Measurements from ENCODE around the gene ARHGAP24. TPM values are rescaled to one million over a fixed set of nuclear protein-coding genes. Genes with fewer than 3 reads are reported as not detected.

The ARHGAP24 gene
- total and polyA plus RNA-seq, 7 donors: 0.46 to 40.4 (median 23.1) TPM

DNA sequence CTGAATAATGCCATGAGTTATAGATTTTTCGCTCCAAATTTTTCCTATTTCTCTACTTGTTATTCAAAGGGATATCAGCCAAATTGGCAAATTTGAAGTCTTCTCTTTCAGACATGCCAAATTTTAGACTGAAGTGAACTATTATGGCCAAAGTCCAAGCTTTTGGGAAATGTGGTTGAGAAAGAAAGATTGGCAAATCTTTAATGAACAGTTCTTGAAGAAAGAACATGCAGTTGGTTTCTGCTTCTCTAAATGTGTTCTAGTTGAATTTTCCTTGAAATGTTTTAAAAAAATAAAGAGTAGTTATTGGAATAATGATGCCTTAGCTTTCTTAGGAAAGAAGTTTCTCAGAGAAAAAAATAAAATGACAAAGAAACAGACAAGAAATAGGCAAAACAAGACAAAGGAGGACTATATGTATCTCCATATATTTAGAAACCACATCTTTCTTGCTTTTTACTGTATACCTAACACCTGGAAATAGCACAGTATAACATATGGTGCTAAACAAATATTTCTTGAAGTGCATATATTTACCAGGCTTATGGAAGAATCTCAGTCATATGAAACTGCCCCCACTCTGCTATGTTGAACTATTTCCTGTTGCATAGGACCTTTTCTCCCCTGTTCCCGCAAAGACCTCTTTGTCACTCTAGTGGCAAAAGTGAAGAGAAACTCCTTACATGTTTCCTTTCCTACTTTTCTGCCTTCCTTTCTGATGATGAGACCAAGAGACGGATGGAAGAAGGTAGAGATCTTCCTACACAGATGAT lies 250.0 kb downstream of the ARHGAP24 start:
- no peak overlapping the region for H3K4me3 ChIP-seq
- no peak for DNase-seq
- H3K27me3 ChIP-seq: no peaks in the 10 kb centered on the region
- no peaks in the 10 kb centered on the region for H3K36me3 ChIP-seq
- WGBS, 2 donors: 82 to 93% methylated on average over 3 of the region's 3 CpGs
- intact Hi-C loops (cut with DNase I): no loop called here
- TF ChIP-seq POLR2A (IDR thresholded peaks at IDR 0.05) (no peak), POLR2AphosphoS5 (IDR thresholded peaks at IDR 0.05) (no peak), EP300 (IDR thresholded peaks at IDR 0.05) (no peak)
- TF ChIP-seq, protein P1, sequence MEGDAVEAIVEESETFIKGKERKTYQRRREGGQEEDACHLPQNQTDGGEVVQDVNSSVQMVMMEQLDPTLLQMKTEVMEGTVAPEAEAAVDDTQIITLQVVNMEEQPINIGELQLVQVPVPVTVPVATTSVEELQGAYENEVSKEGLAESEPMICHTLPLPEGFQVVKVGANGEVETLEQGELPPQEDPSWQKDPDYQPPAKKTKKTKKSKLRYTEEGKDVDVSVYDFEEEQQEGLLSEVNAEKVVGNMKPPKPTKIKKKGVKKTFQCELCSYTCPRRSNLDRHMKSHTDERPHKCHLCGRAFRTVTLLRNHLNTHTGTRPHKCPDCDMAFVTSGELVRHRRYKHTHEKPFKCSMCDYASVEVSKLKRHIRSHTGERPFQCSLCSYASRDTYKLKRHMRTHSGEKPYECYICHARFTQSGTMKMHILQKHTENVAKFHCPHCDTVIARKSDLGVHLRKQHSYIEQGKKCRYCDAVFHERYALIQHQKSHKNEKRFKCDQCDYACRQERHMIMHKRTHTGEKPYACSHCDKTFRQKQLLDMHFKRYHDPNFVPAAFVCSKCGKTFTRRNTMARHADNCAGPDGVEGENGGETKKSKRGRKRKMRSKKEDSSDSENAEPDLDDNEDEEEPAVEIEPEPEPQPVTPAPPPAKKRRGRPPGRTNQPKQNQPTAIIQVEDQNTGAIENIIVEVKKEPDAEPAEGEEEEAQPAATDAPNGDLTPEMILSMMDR (IDR thresholded peaks at IDR 0.05): no peak
- H3K27ac ChIP-seq: peak overlapping the region; percentile 29 to 68 (median 46)
- no peaks in the 10 kb centered on the region for H3K9me3 ChIP-seq
- peaks cover 0 to 16% (median 15%) of the 10 kb centered on the region in 4 donors for H3K4me1 ChIP-seq

DNA sequence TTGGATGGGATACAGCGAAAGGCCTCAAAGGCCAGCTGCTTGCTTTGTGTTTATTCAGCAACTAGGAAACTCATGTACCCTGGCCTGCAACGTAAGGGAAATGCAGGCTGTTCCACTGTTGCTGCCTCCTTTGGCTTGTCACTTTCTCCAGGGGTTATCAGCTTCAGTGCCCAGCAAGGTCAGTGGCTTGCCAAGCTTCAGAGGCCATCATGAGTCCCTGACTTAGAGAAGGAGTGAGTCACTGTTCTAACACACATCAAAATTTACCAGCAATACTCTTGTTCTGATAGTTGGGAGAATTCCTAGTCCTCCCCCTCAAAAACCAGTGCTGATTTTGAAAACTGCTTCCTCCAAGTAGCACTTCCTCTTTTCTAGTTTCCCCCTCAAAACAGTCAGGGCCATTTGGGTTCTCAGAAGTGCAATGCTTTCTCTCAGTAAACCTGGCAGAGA lies 250.8 kb downstream of the ARHGAP24 start:
- Histone ChIP-seq H3K36me3 (no peaks in the 10 kb centered on the region), H3K27ac (peak overlapping the region; percentile 29 to 68 (median 46)), H3K4me1 (peaks cover 0 to 16% (median 15%) of the 10 kb centered on the region in 4 donors), H3K9me3 (no peaks in the 10 kb centered on the region), H3K4me3 (no peak overlapping the region), H3K27me3 (no peaks in the 10 kb centered on the region)
- WGBS, 2 donors: 64 to 70% methylated on average over 2 of the region's 2 CpGs
- no peak for DNase-seq
- TF ChIP-seq POLR2AphosphoS5 (IDR thresholded peaks at IDR 0.05) (no peak), EP300 (IDR thresholded peaks at IDR 0.05) (no peak), POLR2A (IDR thresholded peaks at IDR 0.05) (no peak)
- TF ChIP-seq, protein P1 (IDR thresholded peaks at IDR 0.05): no peak
- intact Hi-C loops (cut with DNase I): no loop called here

GRCh38 chr4:85726555-85726954 lies 251.6 kb downstream of the ARHGAP24 start:
- no peak for DNase-seq
- Histone ChIP-seq H3K4me3 (no peak overlapping the region), H3K27ac (peak overlapping the region; percentile 18 to 57 (median 30)), H3K9me3 (no peaks in the 10 kb centered on the region), H3K4me1 (peaks cover 0 to 16% (median 15%) of the 10 kb centered on the region in 4 donors), H3K27me3 (no peaks in the 10 kb centered on the region), H3K36me3 (no peaks in the 10 kb centered on the region)
- intact Hi-C loops (cut with DNase I): no loop called here
- TF ChIP-seq EP300 (IDR thresholded peaks at IDR 0.05) (no peak), POLR2A (IDR thresholded peaks at IDR 0.05) (no peak), POLR2AphosphoS5 (IDR thresholded peaks at IDR 0.05) (no peak)
- TF ChIP-seq, protein P1 (IDR thresholded peaks at IDR 0.05): no peak
- WGBS, 2 donors: 92 to 94% methylated on average over 8 of the region's 8 CpGs

DNA sequence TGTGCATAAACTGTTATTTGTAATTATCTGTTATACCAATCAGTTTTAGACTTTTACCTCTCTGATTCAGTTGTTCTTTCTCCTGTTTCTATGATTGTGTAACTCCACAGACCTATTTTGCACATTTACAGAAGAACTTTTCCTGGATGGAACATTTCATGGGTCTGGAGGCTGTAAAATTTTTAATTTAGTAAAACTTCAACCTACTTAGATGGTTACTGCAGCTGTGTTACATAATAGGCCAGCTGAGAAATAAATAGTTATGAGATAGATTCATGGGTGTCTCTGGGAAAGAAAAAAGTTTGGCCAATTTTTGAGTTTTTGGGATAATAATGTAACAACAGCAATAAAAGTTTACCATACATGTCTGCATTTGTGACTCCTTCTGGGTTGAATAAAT lies 253.5 kb downstream of the ARHGAP24 start:
- peak overlapping the region in 1 of 4 donors; percentile 34 for H3K27ac ChIP-seq
- peaks cover 0 to 16% (median 15%) of the 10 kb centered on the region in 4 donors for H3K4me1 ChIP-seq
- intact Hi-C loops (cut with DNase I): no loop called here
- no peaks in the 10 kb centered on the region for H3K9me3 ChIP-seq
- H3K36me3 ChIP-seq: no peaks in the 10 kb centered on the region
- no peak for DNase-seq
- peak in 3 of 4 donors; percentile 13 to 29 (median 24) for TF ChIP-seq POLR2AphosphoS5 (IDR thresholded peaks at IDR 0.05)
- TF ChIP-seq, protein P1 (IDR thresholded peaks at IDR 0.05): no peak
- no peak overlapping the region for H3K4me3 ChIP-seq
- H3K27me3 ChIP-seq: no peaks in the 10 kb centered on the region
